Astrocyte (in vitro differentiated cells and primary cell): ENCODE data around the gene MOGAT3. TPM values are rescaled to one million over a fixed set of nuclear protein-coding genes. Genes with fewer than 3 reads are reported as not detected.
A peak's percentile ranks its signal among the peaks of the same experiment; 100 is the strongest.

Experiments used
- DNase-seq: peaks from one replicate; pipeline ENCODE4 v3.0.0-alpha.2; 2010; ENCODE audit warnings: low read depth
- FAIRE-seq: peaks from 2 replicates; lab custom pipeline; 2011; peaks lifted over from hg19 to GRCh38; lab: Jason Lieb, UNC
- H2AFZ ChIP-seq: 2 replicates; pipeline ENCODE4 v1.6.0; 2012; ENCODE audit warnings: low read depth, low read length, inconsistent platforms
- H3K27ac ChIP-seq: 2 replicates; pipeline ENCODE4 v1.5.1; 2011; ENCODE audit warnings: low read depth, low read length, inconsistent platforms
- H3K27me3 ChIP-seq: 2 replicates; pipeline ENCODE4 v1.6.0; 2011; ENCODE audit warnings: low read length, inconsistent platforms; ENCODE audit not compliant: insufficient read depth
- H3K36me3 ChIP-seq: 2 replicates; pipeline ENCODE4 v1.5.1; 2011; ENCODE audit warnings: low read length, inconsistent platforms; ENCODE audit not compliant: insufficient read depth
- H3K4me1 ChIP-seq: 2 replicates; pipeline ENCODE4 v1.5.1; 2011; ENCODE audit warnings: low read length, inconsistent platforms; ENCODE audit not compliant: insufficient read depth
- H3K4me2 ChIP-seq: 2 replicates; pipeline ENCODE4 v1.6.0; 2012; ENCODE audit warnings: low read length, inconsistent platforms
- H3K4me3 ChIP-seq: 2 replicates; pipeline ENCODE4 v1.5.1; 2011; ENCODE audit warnings: low read depth, mild to moderate bottlenecking, low read length, inconsistent platforms; ENCODE audit not compliant: insufficient read depth
- H3K79me2 ChIP-seq: 2 replicates; pipeline ENCODE4 v1.6.0; 2012; ENCODE audit warnings: mild to moderate bottlenecking, low read length, inconsistent platforms; ENCODE audit not compliant: insufficient read depth
- H3K9ac ChIP-seq: 2 replicates; pipeline ENCODE4 v1.6.0; 2012; ENCODE audit warnings: mild to moderate bottlenecking, low read length, inconsistent platforms
- H3K9me3 ChIP-seq: 2 replicates; pipeline ENCODE4 v1.5.1; 2012; ENCODE audit warnings: low read depth, mild to moderate bottlenecking, low read length, inconsistent platforms; ENCODE audit not compliant: insufficient read depth
- H4K20me1 ChIP-seq: 2 replicates; pipeline ENCODE4 v1.6.0; 2012; ENCODE audit warnings: low read length, inconsistent platforms; ENCODE audit not compliant: insufficient read depth
- H3K27ac Mint-ChIP-seq: one replicate; pipeline ENCODE4 v1.8.0; 2021; ENCODE audit warnings: mild to moderate bottlenecking, mixed read lengths; ENCODE audit not compliant: unreplicated experiment
- H3K27me3 Mint-ChIP-seq: one replicate; pipeline ENCODE4 v1.8.0; 2021; ENCODE audit warnings: low read depth, mixed read lengths; ENCODE audit not compliant: unreplicated experiment
- H3K36me3 Mint-ChIP-seq: one replicate; pipeline ENCODE4 v1.8.0; 2021; ENCODE audit warnings: low read depth, mixed read lengths; ENCODE audit not compliant: unreplicated experiment
- H3K4me1 Mint-ChIP-seq: one replicate; pipeline ENCODE4 v1.8.0; 2021; ENCODE audit warnings: low read depth, mixed read lengths; ENCODE audit not compliant: unreplicated experiment
- H3K4me3 Mint-ChIP-seq: one replicate; pipeline ENCODE4 v1.8.0; 2021; ENCODE audit warnings: mild to moderate bottlenecking, moderate library complexity, mixed read lengths; ENCODE audit not compliant: unreplicated experiment
- H3K9me3 Mint-ChIP-seq: one replicate; pipeline ENCODE4 v1.8.0; 2021; ENCODE audit warnings: mild to moderate bottlenecking, mixed read lengths; ENCODE audit not compliant: unreplicated experiment
- CTCF ChIP-seq: IDR thresholded peaks from 2 replicates; pipeline ENCODE4 v1.5.1; 2011; ENCODE audit warnings: low read depth, mild to moderate bottlenecking, inconsistent platforms, low read length, moderate library complexity; ENCODE audit not compliant: insufficient read depth
- EZH2 ChIP-seq: IDR thresholded peaks from 2 replicates; pipeline ENCODE4 v1.6.1; 2012; ENCODE audit warnings: mild to moderate bottlenecking, low read length, inconsistent platforms; ENCODE audit not compliant: insufficient read depth
- total RNA-seq: library from RNA; stranded (reverse); gene quantifications from 2 replicates; pipeline ENCODE4 v1.2.1, GENCODE V29; 2021

The MOGAT3 gene
- total RNA-seq, 1 donor from 2014 or later: not detected

- Histone ChIP-seq H3K36me3 (no peaks in the 10 kb centered on the region), H2AFZ (no peak within 1 kb of the TSS), H3K27ac (no peak within 1 kb of the TSS), H3K9ac (peak within 1 kb of the TSS; percentile 10), H3K4me3 (no peak within 1 kb of the TSS), H4K20me1 (peaks cover 54% of the 10 kb centered on the region), H3K27me3 (no peaks in the 10 kb centered on the region), H3K9me3 (no peaks in the 10 kb centered on the region), H3K79me2 (peaks cover 15% of the 10 kb centered on the region), H3K4me1 (no peaks in the 10 kb centered on the region), H3K4me2 (peak within 1 kb of the TSS; percentile 19)
- FAIRE-seq (no peak), DNase-seq (no peak)
- H3K9me3 Mint-ChIP-seq: no peaks in the 10 kb centered on the region
- TF ChIP-seq EZH2 (no peak), CTCF (no peak)
- no peaks in the 10 kb centered on the region for H3K27me3 Mint-ChIP-seq
- H3K4me3 Mint-ChIP-seq: peak within 1 kb of the TSS; percentile 3
- H3K27ac Mint-ChIP-seq: peak within 1 kb of the TSS; percentile 31
- H3K4me1 Mint-ChIP-seq: peaks cover 3% of the 10 kb centered on the region
- H3K36me3 Mint-ChIP-seq: peaks cover 8% of the 10 kb centered on the region
These were observed 36.6 kb upstream of the MOGAT3 start, which contains the start of gene CLDN15 for GRCh38 chr7:101237206-101238067. CLDN15 (minus strand) TSS chr7:101237802; CDS start chr7:101237581, 221 bp downstream.

- Histone ChIP-seq H2AFZ (no peak overlapping the region), H3K4me3 (no peak overlapping the region), H3K27ac (no peak overlapping the region), H3K27me3 (no peaks in the 10 kb centered on the region), H4K20me1 (peaks cover 52% of the 10 kb centered on the region), H3K4me2 (no peak overlapping the region), H3K9me3 (no peaks in the 10 kb centered on the region), H3K9ac (no peak overlapping the region), H3K36me3 (no peaks in the 10 kb centered on the region), H3K4me1 (peaks cover 9% of the 10 kb centered on the region), H3K79me2 (peaks cover 7% of the 10 kb centered on the region)
- no peaks in the 10 kb centered on the region for H3K27me3 Mint-ChIP-seq
- no peak for FAIRE-seq
- no peak for DNase-seq
- no peak overlapping the region for H3K27ac Mint-ChIP-seq
- no peaks in the 10 kb centered on the region for H3K9me3 Mint-ChIP-seq
- H3K4me1 Mint-ChIP-seq: peaks cover 3% of the 10 kb centered on the region
- TF ChIP-seq EZH2: no peak
- TF ChIP-seq CTCF: no peak
- H3K36me3 Mint-ChIP-seq: peaks cover 10% of the 10 kb centered on the region
- no peak overlapping the region for H3K4me3 Mint-ChIP-seq
These were observed 35.5 kb upstream of the MOGAT3 start for GRCh38 chr7:101236292-101236835.

- Histone ChIP-seq H3K36me3 (no peaks in the 10 kb centered on the region), H3K79me2 (peaks cover 1% of the 10 kb centered on the region), H3K9me3 (no peaks in the 10 kb centered on the region), H3K4me3 (no peak overlapping the region), H3K9ac (no peak overlapping the region), H3K4me2 (no peak overlapping the region), H3K27ac (no peak overlapping the region), H4K20me1 (peaks cover 53% of the 10 kb centered on the region), H2AFZ (no peak overlapping the region), H3K4me1 (peaks cover 9% of the 10 kb centered on the region), H3K27me3 (no peaks in the 10 kb centered on the region)
- no peak overlapping the region for H3K4me3 Mint-ChIP-seq
- TF ChIP-seq EZH2: no peak
- TF ChIP-seq CTCF: no peak
- H3K9me3 Mint-ChIP-seq: no peaks in the 10 kb centered on the region
- peaks cover 4% of the 10 kb centered on the region for H3K4me1 Mint-ChIP-seq
- DNase-seq (no peak), FAIRE-seq (no peak)
- no peak overlapping the region for H3K27ac Mint-ChIP-seq
- no peaks in the 10 kb centered on the region for H3K27me3 Mint-ChIP-seq
- peaks cover 14% of the 10 kb centered on the region for H3K36me3 Mint-ChIP-seq
These were observed 34.7 kb upstream of the MOGAT3 start for GRCh38 chr7:101235522-101235921.
